Endothelial cell of umbilical vein (primary cell): ENCODE measurements around the gene ADCY2.

Source experiments
- EZH2 ChIP-seq: IDR thresholded peaks from 2 replicates; pipeline ENCODE4 v1.6.1; 2012; ENCODE audit warnings: borderline replicate concordance, low read depth, mild to moderate bottlenecking, moderate library complexity, low read length, inconsistent platforms; ENCODE audit not compliant: severe bottlenecking
- POLR2A ChIP-seq: IDR thresholded peaks from 2 replicates; pipeline ENCODE4 v1.6.1; 2012; ENCODE audit warnings: low read depth, mild to moderate bottlenecking, control low read depth, low read length
- POLR2AphosphoS5 ChIP-seq: IDR thresholded peaks from 2 replicates; pipeline ENCODE4 v1.6.1; 2012; ENCODE audit warnings: low read depth, mild to moderate bottlenecking, control low read depth, low read length, moderate library complexity; ENCODE audit not compliant: insufficient read depth
- TF ChIP-seq, protein P1 (sequence below), 2 donors: IDR thresholded peaks; 1 replicate in 1 of 2; 2 replicates in 1 of 2; pipeline ENCODE4 v1.5.1; 2011; ENCODE audit warnings: low read length in 2 of 2, mild to moderate bottlenecking in 2 of 2, moderate library complexity in 2 of 2, control low read depth in 1 of 2, inconsistent platforms in 1 of 2, low read depth in 1 of 2; ENCODE audit not compliant: insufficient read depth in 1 of 2; ENCODE audit errors: extremely low read depth in 1 of 2

DNA sequence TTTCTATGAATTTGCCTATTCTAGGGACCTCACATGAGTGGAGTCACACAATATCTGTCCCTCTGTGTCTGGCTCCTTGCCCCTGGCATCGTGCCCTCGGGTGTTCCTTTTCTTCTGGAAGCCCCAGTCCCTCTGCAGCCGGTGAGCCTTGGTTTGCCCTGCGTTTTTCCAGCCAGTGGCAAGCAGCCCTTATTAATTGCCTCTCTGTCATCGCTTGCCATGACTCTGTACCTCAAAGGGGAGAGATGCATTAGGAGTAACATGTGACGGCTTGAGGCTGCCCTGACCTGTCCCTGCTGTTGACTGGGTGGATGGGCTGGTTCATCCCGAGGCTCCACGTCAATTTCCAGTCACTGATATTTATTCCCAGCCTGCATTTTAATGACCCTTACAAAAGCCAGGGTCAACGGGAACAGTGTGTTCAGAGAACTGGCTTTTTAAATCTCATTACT, 367.7 kb downstream of the ADCY2 start:
- TF ChIP-seq, protein P1, sequence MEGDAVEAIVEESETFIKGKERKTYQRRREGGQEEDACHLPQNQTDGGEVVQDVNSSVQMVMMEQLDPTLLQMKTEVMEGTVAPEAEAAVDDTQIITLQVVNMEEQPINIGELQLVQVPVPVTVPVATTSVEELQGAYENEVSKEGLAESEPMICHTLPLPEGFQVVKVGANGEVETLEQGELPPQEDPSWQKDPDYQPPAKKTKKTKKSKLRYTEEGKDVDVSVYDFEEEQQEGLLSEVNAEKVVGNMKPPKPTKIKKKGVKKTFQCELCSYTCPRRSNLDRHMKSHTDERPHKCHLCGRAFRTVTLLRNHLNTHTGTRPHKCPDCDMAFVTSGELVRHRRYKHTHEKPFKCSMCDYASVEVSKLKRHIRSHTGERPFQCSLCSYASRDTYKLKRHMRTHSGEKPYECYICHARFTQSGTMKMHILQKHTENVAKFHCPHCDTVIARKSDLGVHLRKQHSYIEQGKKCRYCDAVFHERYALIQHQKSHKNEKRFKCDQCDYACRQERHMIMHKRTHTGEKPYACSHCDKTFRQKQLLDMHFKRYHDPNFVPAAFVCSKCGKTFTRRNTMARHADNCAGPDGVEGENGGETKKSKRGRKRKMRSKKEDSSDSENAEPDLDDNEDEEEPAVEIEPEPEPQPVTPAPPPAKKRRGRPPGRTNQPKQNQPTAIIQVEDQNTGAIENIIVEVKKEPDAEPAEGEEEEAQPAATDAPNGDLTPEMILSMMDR (IDR thresholded peaks at IDR 0.05; ENCODE audit: extremely low read depth in 1 of 2, insufficient read depth in 1 of 2, low read depth in 1 of 2, low read length in 2 of 2) = no peak
- TF ChIP-seq EZH2 (no peak), POLR2AphosphoS5 (no peak), POLR2A (no peak)
